Stimulated activated naive CD8-positive, alpha-beta T cell treated with anti-CD3 and anti-CD28 coated beads, Interleukin-15, amount 100 ng/mL, for 72 hours (primary cell): Measurements from ENCODE around the gene SART1.

Experiments used
- ATAC-seq: fragments of 150-1000 bp; cut with Tn5 transposase; 2 replicates; pipeline ENCODE4 v1.10.0; 2021; ENCODE audit warnings: mild to moderate bottlenecking, moderate library complexity
- DNase-seq, 2 donors: peaks; one replicate each; pipeline ENCODE4 v3.0.0; 2021 to 2022
- H3K27ac Mint-ChIP-seq, 2 donors: one replicate each; pipeline ENCODE4 v1.8.0; 2022; ENCODE audit warnings: mild to moderate bottlenecking in 2 of 2, mixed read lengths in 2 of 2, moderate library complexity in 2 of 2
- H3K27me3 Mint-ChIP-seq: one replicate; pipeline ENCODE4 v1.8.0; 2022; ENCODE audit warnings: mixed read lengths
- H3K4me1 Mint-ChIP-seq: one replicate; pipeline ENCODE4 v1.8.0; 2022; ENCODE audit warnings: mild to moderate bottlenecking, mixed read lengths
- H3K4me3 Mint-ChIP-seq, 2 donors: one replicate each; pipeline ENCODE4 v1.8.0; 2022; ENCODE audit warnings: mild to moderate bottlenecking in 2 of 2, mixed read lengths in 2 of 2, moderate library complexity in 1 of 2
- H3K9me3 Mint-ChIP-seq, 2 donors: one replicate each; pipeline ENCODE4 v1.8.0; 2022; ENCODE audit warnings: mixed read lengths in 2 of 2

SART1 gene, protein sequence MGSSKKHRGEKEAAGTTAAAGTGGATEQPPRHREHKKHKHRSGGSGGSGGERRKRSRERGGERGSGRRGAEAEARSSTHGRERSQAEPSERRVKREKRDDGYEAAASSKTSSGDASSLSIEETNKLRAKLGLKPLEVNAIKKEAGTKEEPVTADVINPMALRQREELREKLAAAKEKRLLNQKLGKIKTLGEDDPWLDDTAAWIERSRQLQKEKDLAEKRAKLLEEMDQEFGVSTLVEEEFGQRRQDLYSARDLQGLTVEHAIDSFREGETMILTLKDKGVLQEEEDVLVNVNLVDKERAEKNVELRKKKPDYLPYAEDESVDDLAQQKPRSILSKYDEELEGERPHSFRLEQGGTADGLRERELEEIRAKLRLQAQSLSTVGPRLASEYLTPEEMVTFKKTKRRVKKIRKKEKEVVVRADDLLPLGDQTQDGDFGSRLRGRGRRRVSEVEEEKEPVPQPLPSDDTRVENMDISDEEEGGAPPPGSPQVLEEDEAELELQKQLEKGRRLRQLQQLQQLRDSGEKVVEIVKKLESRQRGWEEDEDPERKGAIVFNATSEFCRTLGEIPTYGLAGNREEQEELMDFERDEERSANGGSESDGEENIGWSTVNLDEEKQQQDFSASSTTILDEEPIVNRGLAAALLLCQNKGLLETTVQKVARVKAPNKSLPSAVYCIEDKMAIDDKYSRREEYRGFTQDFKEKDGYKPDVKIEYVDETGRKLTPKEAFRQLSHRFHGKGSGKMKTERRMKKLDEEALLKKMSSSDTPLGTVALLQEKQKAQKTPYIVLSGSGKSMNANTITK

GRCh38 chr11:65961267-65962140, at the start of gene SART1:
SART1 (plus strand) TSS chr11:65961734; CDS start chr11:65961781, 47 bp downstream.
- Mint-ChIP-seq H3K27me3 (no peaks in the 10 kb centered on the region), H3K27ac (peak within 1 kb of the TSS; percentile 98 to 99), H3K9me3 (no peaks in the 10 kb centered on the region), H3K4me1 (peaks cover 64% of the 10 kb centered on the region), H3K4me3 (peak within 1 kb of the TSS; percentile 93 to 98)
- ATAC-seq (peak; percentile 96), DNase-seq (peak; percentile 93 to 97)

GRCh38 chr11:65912845-65913244, 48.7 kb upstream of the SART1 start:
- H3K27ac Mint-ChIP-seq, result no peak overlapping the region
- H3K4me3 Mint-ChIP-seq, result no peak overlapping the region
- H3K4me1 Mint-ChIP-seq, result peaks cover 39% of the 10 kb centered on the region
- H3K27me3 Mint-ChIP-seq, result no peaks in the 10 kb centered on the region
- ATAC-seq, result no peak
- H3K9me3 Mint-ChIP-seq, result no peaks in the 10 kb centered on the region
- DNase-seq, result no peak

- DNase-seq (no peak), ATAC-seq (no peak)
- Mint-ChIP-seq H3K4me3 (no peak overlapping the region), H3K27me3 (no peaks in the 10 kb centered on the region), H3K4me1 (peaks cover 38% of the 10 kb centered on the region), H3K27ac (no peak overlapping the region), H3K9me3 (no peaks in the 10 kb centered on the region)
These were observed 46.3 kb upstream of the SART1 start for GRCh38 chr11:65915101-65915820.

- no peak for DNase-seq
These were observed 45.7 kb upstream of the SART1 start for GRCh38 chr11:65915821-65916251.

DNA sequence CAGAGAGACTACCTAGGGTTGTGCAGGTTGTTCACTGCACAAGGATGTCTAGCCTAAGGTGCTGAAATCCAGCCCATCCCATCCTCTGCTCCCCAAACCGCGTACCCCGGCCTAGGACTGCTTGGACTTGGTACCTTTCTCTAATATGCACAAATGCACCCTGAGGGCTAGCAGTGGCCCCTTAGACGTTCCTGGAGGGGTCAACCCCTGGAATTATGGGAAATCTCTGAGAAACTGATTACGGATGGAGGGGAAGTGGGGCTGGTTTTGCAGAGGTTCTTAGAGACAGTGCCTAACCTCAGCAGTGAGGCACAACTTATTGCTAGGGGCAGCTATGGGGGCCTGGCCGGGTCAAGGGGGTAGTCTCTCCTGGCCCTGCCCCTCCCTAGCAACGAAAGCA, 45.1 kb upstream of the SART1 start:
- Mint-ChIP-seq H3K27ac (peak overlapping the region; percentile 13 to 22), H3K4me1 (peaks cover 45% of the 10 kb centered on the region), H3K27me3 (no peaks in the 10 kb centered on the region), H3K9me3 (no peaks in the 10 kb centered on the region), H3K4me3 (peak overlapping the region in 1 of 2 donors; percentile 79)
- no peak for DNase-seq
- ATAC-seq, result no peak

More at GRCh38 chr11:65915821-65916251, 45.7 kb upstream of the SART1 start:
- ATAC-seq, result no peak
- no peaks in the 10 kb centered on the region for H3K27me3 Mint-ChIP-seq
- no peak overlapping the region for H3K27ac Mint-ChIP-seq
- peaks cover 43% of the 10 kb centered on the region for H3K4me1 Mint-ChIP-seq
- H3K4me3 Mint-ChIP-seq, result no peak overlapping the region
- no peaks in the 10 kb centered on the region for H3K9me3 Mint-ChIP-seq

DNA sequence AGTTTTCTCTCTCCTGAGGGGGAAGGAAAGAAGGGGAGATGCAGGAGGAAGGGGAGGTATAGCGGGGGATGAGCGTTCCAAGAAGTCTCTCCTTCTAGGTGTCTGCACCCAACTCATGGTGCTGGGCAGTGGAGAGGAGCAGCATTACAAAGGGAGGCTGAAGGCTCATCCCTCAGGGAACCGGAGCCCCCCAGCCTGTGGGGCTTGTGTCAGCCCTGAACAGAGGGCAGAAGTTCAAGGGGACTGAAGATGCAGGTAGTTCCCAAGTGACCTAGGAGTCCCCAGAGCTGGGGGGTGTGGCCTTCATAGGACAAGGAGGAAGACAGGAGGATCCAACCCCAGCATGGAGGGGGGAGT, 44.5 kb upstream of the SART1 start:
- peaks cover 52% of the 10 kb centered on the region for H3K4me1 Mint-ChIP-seq
- H3K27me3 Mint-ChIP-seq, result no peaks in the 10 kb centered on the region
- no peak overlapping the region for H3K27ac Mint-ChIP-seq
- H3K4me3 Mint-ChIP-seq, result peak overlapping the region; percentile 64 to 79
- DNase-seq, result no peak
- no peaks in the 10 kb centered on the region for H3K9me3 Mint-ChIP-seq
- ATAC-seq, result no peak

DNA sequence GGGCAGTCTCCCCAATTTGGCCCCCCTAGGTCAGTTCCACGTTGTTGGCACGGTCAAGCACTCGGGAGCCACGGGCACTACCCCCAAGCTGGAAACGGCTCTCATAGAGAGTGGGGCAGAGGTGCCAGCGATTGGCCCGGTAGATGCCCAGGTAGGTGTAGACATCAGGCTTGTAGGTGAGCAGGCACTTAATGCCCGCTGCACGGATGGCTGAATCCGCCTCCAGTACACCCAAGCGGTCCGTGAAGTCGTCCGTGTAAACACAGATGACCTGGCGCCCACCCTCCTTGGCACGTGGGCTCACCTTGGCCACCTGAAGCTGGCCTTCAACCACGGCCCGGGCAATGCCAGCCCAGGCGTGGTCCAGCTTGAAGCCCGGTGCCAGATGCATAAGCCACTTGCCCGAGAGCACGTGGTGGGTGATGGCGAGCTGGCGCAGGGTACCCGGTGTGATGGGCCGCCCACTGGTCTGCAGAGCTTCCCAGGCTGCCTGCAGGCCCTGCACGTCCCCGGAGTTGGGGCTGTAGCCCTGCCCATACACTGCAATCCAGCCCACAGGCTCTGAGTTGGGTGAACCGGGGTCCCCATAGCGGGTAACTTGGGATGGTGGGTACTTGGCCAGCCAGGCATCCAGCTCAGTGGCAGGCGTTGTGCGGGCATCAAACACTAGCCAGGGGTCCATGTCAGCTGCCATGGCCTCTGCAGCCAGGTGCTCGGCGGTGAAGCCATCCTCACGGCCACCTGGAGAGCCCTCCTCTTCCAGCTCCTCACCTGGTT, 43.9 kb upstream of the SART1 start:
- Mint-ChIP-seq H3K9me3 (no peaks in the 10 kb centered on the region), H3K27ac (no peak overlapping the region), H3K4me1 (peaks cover 57% of the 10 kb centered on the region), H3K27me3 (no peaks in the 10 kb centered on the region), H3K4me3 (peak overlapping the region; percentile 83 to 89)
- DNase-seq, result no peak
- ATAC-seq, result no peak

DNA sequence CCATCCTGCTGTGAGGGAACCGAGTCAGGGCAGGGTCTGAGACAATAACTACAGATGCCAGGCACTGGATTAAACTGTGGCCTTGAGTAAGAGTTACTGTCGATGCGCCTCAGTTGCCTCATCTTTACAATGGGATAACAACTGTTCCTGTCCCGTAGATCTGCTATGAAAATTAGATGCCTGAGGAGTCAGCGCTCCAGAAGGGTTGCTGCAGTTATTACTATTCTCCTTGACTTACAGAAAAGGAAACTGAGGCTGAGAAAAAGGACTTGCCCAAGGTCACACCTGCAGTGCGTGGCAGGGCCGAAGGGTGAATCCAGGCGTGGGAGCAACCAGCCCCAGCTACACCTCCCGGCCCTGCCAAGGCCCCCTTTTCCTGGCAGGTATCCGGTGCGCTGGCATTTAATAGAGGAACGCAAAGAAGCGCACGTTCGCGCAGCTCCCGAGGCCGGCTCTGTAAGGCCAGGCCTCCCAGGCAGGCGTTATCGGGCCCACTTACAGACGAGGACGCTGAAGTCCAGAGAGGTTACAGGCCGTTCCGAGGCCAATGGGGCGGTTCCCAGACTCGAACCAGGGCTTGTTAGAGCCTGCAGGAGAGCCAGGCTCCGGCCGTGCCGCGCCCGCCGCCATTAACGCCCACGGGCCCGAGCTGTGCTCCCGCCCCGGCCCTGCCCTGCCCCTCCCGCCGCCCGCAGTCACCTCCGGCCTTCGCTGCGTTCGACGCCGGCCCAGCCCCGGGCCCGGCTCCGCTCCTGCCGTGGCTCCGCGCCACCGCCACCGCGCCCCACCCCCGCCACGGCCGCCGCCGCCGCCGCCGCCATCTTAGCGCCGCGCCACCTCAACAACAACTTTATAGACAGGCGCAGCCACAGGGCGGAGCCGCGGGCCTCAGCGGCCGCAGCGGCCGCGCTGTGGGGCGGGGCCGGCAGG, 43.1 kb upstream of the SART1 start, which contains the start of gene C11orf68:
Gene C11orf68 (minus strand): TSS at position 852 of the 930 bp plus-strand sequence. CDS start 31 bp downstream, at position 821.
- no peaks in the 10 kb centered on the region for H3K27me3 Mint-ChIP-seq
- ATAC-seq (peak; percentile 71), DNase-seq (no peak)
- no peaks in the 10 kb centered on the region for H3K9me3 Mint-ChIP-seq
- H3K4me3 Mint-ChIP-seq, result peak within 1 kb of the TSS; percentile 88 to 98
- peak within 1 kb of the TSS; percentile 95 to 97 for H3K27ac Mint-ChIP-seq
- H3K4me1 Mint-ChIP-seq, result peaks cover 57% of the 10 kb centered on the region

DNA sequence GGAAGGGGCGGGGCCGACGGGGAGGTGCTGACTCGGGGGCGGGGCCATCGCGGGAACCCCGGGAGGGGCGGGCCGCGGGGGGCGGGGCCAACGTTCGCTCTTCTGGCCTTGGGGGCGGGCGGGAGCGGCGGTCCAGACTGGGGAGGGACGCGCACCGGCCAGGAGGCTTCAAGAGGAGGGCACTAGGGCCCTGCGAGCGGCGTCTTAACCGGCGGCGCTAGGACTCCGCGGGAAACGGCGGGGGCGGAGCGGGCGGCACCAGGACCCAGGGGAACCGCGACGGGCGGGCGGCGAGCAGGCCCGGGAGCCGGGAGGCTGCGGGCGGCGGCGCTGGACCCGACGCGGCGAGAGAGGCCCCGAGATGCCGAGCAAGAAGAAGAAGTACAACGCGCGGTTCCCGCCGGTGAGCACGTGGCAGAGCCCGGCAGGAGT, 42.4 kb upstream of the SART1 start, which contains the start of gene DRAP1:
Gene DRAP1 (plus strand): TSS at position 286 of the 432 bp plus-strand sequence. CDS start 76 bp downstream, at position 362.
- Mint-ChIP-seq H3K9me3 (no peaks in the 10 kb centered on the region), H3K4me3 (peak within 1 kb of the TSS; percentile 88 to 98), H3K27me3 (no peaks in the 10 kb centered on the region), H3K4me1 (peaks cover 57% of the 10 kb centered on the region), H3K27ac (peak within 1 kb of the TSS; percentile 95 to 97)
- ATAC-seq (peak; percentile 95), DNase-seq (peak; percentile 98)

DNA sequence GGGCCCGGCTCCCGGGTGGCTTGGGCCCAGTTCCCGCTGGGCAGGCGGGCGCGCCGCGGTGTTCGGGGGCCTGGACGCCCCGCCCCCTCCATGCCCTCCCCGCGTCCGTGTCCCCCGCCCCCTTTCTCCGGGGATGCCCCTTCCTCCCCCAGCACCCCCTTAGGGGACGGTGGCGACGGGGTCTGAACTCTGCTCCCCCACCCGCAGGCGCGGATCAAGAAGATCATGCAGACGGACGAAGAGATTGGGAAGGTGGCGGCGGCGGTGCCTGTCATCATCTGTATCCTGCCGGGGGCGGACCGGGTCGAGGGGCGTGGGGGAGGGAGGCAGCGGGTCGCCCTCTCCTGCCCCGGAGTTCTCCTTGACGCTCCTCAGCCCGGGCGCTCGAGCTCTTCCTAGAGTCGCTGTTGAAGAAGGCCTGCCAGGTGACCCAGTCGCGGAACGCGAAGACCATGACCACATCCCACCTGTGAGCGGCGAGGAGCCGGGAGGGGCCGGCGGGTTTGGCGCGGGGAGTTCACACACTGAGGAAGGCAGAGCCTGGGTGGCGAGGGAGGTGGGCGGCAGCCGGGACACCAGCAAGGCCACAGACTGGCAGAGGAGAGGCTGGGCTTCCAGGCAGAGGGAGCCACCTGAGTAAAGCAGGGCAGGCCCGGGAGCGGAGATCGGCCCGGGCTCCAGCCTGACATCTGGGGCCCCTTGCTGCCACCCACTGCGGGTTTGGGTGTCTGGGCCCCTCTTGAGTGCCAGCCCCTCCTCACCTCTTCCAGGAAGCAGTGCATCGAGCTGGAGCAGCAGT, 41.8 kb upstream of the SART1 start:
- DNase-seq (peak in 1 of 2 donors; percentile 69), ATAC-seq (peak; percentile 64)
- Mint-ChIP-seq H3K9me3 (no peaks in the 10 kb centered on the region), H3K27ac (peak overlapping the region; percentile 89 to 97), H3K4me1 (peaks cover 52% of the 10 kb centered on the region), H3K4me3 (peak overlapping the region; percentile 88 to 98), H3K27me3 (no peaks in the 10 kb centered on the region)

DNA sequence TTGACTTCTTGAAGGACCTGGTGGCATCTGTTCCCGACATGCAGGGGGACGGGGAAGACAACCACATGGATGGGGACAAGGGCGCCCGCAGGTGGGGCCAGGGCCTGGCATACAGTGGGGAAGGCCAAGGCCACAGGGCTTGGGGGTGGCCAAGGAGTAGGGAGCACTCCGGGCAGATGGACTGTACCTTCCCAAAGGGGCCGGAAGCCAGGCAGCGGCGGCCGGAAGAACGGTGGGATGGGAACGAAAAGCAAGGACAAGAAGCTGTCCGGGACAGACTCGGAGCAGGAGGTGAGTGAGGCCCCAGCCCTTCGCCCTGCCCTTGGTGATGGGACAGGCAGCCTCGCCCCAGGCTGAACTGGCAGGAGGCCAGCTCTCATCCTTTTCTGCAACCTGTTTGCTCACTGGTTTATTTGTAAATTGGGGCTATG, 41.1 kb upstream of the SART1 start:
- Mint-ChIP-seq H3K27ac (peak overlapping the region; percentile 83 to 97), H3K4me3 (peak overlapping the region; percentile 88 to 98), H3K4me1 (peaks cover 46% of the 10 kb centered on the region), H3K9me3 (no peaks in the 10 kb centered on the region), H3K27me3 (no peaks in the 10 kb centered on the region)
- no peak for DNase-seq
- ATAC-seq, result no peak

DNA sequence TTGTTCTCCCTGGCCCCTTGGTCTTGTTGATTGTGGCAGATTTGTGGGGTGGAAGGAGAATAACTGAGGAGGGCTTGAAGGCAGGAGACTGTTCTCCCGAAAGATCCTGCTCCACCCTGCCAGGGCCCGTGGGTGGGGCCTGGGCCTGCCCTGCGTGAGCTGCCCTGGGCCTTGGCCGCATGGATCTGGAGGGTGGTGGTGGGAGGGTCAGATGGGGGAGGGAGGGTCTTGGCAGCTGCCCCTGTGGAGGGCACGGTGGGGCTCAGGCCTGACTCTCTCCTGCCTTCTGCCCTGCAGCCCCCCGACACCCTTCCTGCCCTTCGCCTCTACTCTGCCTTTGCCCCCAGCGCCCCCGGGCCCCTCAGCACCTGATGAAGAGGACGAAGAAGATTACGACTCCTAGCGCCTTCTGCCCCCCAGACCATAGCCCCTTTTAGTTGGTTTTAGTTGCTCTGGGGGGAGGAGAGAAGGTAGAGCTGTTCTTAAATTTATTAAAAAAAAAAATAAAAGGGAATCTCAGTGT, 40.4 kb upstream of the SART1 start:
- Mint-ChIP-seq H3K27ac (no peak overlapping the region), H3K9me3 (no peaks in the 10 kb centered on the region), H3K27me3 (no peaks in the 10 kb centered on the region), H3K4me1 (peaks cover 39% of the 10 kb centered on the region), H3K4me3 (peak overlapping the region; percentile 88 to 98)
- ATAC-seq, result no peak
- DNase-seq, result no peak
